Fibroblast of lung (primary cell): ENCODE results near the gene PRPS2. TPM values are rescaled to one million over a fixed set of nuclear protein-coding genes. Genes with fewer than 3 reads are reported as not detected.

Experiments used
- DNase-seq, 2 donors: peaks; one replicate each; pipeline versions ENCODE4 v3.0.0 to v3.0.0-alpha.2; 2010; ENCODE audit warnings: low read depth in 2 of 2
- H2AFZ ChIP-seq: 2 replicates; pipeline ENCODE4 v1.5.1; 2012; ENCODE audit warnings: low read length, control low read depth, inconsistent platforms
- H3K27ac ChIP-seq: 2 replicates; pipeline ENCODE4 v1.5.1; 2011; ENCODE audit warnings: low read length, control low read depth; ENCODE audit not compliant: insufficient read depth
- H3K27me3 ChIP-seq: 2 replicates; pipeline ENCODE4 v1.5.1; 2011; ENCODE audit warnings: mild to moderate bottlenecking, low read length; ENCODE audit not compliant: control insufficient read depth, insufficient read depth
- H3K36me3 ChIP-seq: 2 replicates; pipeline ENCODE4 v1.5.1; 2011; ENCODE audit warnings: low read length; ENCODE audit not compliant: control insufficient read depth, insufficient read depth
- H3K4me1 ChIP-seq: 2 replicates; pipeline ENCODE4 v1.5.1; 2011; ENCODE audit warnings: low read length; ENCODE audit not compliant: control insufficient read depth, insufficient read depth; ENCODE audit errors: extremely low read depth
- H3K4me2 ChIP-seq: 2 replicates; pipeline ENCODE4 v1.5.1; 2011; ENCODE audit warnings: low read length, control low read depth; ENCODE audit not compliant: insufficient read depth; ENCODE audit errors: extremely low read depth
- H3K4me3 ChIP-seq, 4 experiments: fragments of 200-600 bp in 1 of 4; sonication (generic) in 1 of 4; replicated peaks in 1 of 4; 2 replicates each; pipeline ENCODE4 v1.5.1; 2011 to 2016; ENCODE audit warnings: low read length in 4 of 4, low read depth in 3 of 4, mild to moderate bottlenecking in 3 of 4, control low read depth in 2 of 4, inconsistent platforms in 1 of 4, mixed read lengths in 1 of 4; ENCODE audit not compliant: insufficient read depth in 1 of 4; ENCODE audit errors: control extremely low read depth in 1 of 4
- H3K79me2 ChIP-seq: 2 replicates; pipeline ENCODE4 v1.5.1; 2012; ENCODE audit warnings: mild to moderate bottlenecking, low read length, inconsistent platforms; ENCODE audit not compliant: control insufficient read depth, insufficient read depth
- H3K9ac ChIP-seq: 2 replicates; pipeline ENCODE4 v1.5.1; 2011; ENCODE audit warnings: mild to moderate bottlenecking, low read length, control low read depth; ENCODE audit not compliant: insufficient read depth
- H3K9me3 ChIP-seq: 2 replicates; pipeline ENCODE4 v1.5.1; 2012; ENCODE audit warnings: low read depth, low read length; ENCODE audit not compliant: control insufficient read depth, insufficient read depth
- H4K20me1 ChIP-seq: 2 replicates; pipeline ENCODE4 v1.5.1; 2011; ENCODE audit warnings: low read length; ENCODE audit not compliant: control insufficient read depth, insufficient read depth; ENCODE audit errors: extremely low read depth
- CTCF ChIP-seq, 2 donors: IDR thresholded peaks in 1 of 2; conservative IDR thresholded peaks in 1 of 2; 1 replicate in 1 of 2; 2 replicates in 1 of 2; pipeline ENCODE4 v1.5.1; 2011 to 2012; ENCODE audit warnings: low read length in 2 of 2, control low read depth in 1 of 2, inconsistent platforms in 1 of 2, low read depth in 1 of 2, mild to moderate bottlenecking in 1 of 2
- EZH2 ChIP-seq: IDR thresholded peaks from 2 replicates; pipeline ENCODE4 v1.5.1; 2012; ENCODE audit warnings: low read length, control low read depth, mild to moderate bottlenecking; ENCODE audit errors: missing control alignments
- polyA plus RNA-seq, 2 donors: library from polyadenylated mRNA; depleted of rRNA in 1 of 2; stranded (reverse) in 1 of 2; unstranded in 1 of 2; fragments of >200 nt; gene quantifications; 2 replicates each; pipeline ENCODE4 v1.2.1, GENCODE V29; 2011 to 2012; ENCODE audit warnings: missing spikeins in 1 of 2
- total RNA-seq: library from RNA; depleted of rRNA; stranded (reverse); fragments of >200 nt; gene quantifications from 2 replicates; pipeline ENCODE4 v1.2.1, GENCODE V29; 2014

Gene PRPS2
- total and polyA plus RNA-seq, 2 donors (not counting 1 experiment from before 2014, with no cell fraction given): 13.6 to 25.3 TPM

GRCh38 chrX:12792711-12793110, 1.5 kb downstream of the PRPS2 start:
- peak overlapping the region in 1 of 4 experiments; percentile 71 for H3K4me3 ChIP-seq
- H3K4me2 ChIP-seq: no peak overlapping the region
- no peaks in the 10 kb centered on the region for H4K20me1 ChIP-seq
- H3K4me1 ChIP-seq: no peaks in the 10 kb centered on the region
- DNase-seq: no peak
- no peak overlapping the region for H2AFZ ChIP-seq
- H3K27ac ChIP-seq: no peak overlapping the region
- no peaks in the 10 kb centered on the region for H3K9me3 ChIP-seq
- no peak for TF ChIP-seq CTCF (conservative IDR thresholded peaks at IDR 0.05 in 1 of 2, IDR thresholded peaks at IDR 0.05 in 1 of 2; ENCODE audit: low read depth in 1 of 2, low read length in 2 of 2)
- no peaks in the 10 kb centered on the region for H3K79me2 ChIP-seq
- no peaks in the 10 kb centered on the region for H3K36me3 ChIP-seq
- no peaks in the 10 kb centered on the region for H3K27me3 ChIP-seq
- no peak overlapping the region for H3K9ac ChIP-seq

- Histone ChIP-seq H3K36me3 (no peaks in the 10 kb centered on the region), H3K27me3 (no peaks in the 10 kb centered on the region), H4K20me1 (no peaks in the 10 kb centered on the region), H3K27ac (no peak overlapping the region), H3K9ac (no peak overlapping the region), H3K4me2 (no peak overlapping the region), H3K79me2 (no peaks in the 10 kb centered on the region), H2AFZ (no peak overlapping the region), H3K4me3 (no peak overlapping the region), H3K4me1 (no peaks in the 10 kb centered on the region), H3K9me3 (no peaks in the 10 kb centered on the region)
- DNase-seq: no peak
- no peak for TF ChIP-seq EZH2
- no peak for TF ChIP-seq CTCF (conservative IDR thresholded peaks at IDR 0.05 in 1 of 2, IDR thresholded peaks at IDR 0.05 in 1 of 2; ENCODE audit: low read depth in 1 of 2, low read length in 2 of 2)
Observed at GRCh38 chrX:12794654-12795053, 3.4 kb downstream of the PRPS2 start.

GRCh38 chrX:12798601-12799000, 7.4 kb downstream of the PRPS2 start:
- Histone ChIP-seq H3K9ac (no peak overlapping the region), H3K79me2 (no peaks in the 10 kb centered on the region), H3K36me3 (no peaks in the 10 kb centered on the region), H3K27ac (no peak overlapping the region), H3K27me3 (no peaks in the 10 kb centered on the region), H3K4me3 (no peak overlapping the region), H3K9me3 (no peaks in the 10 kb centered on the region), H4K20me1 (no peaks in the 10 kb centered on the region), H3K4me1 (no peaks in the 10 kb centered on the region), H2AFZ (no peak overlapping the region), H3K4me2 (no peak overlapping the region)
- TF ChIP-seq EZH2 (no peak), CTCF (conservative IDR thresholded peaks at IDR 0.05 in 1 of 2, IDR thresholded peaks at IDR 0.05 in 1 of 2; ENCODE audit: low read depth in 1 of 2, low read length in 2 of 2) (no peak)
- peak; percentile 47 to 77 for DNase-seq
